NCI-H2196 treated with DMSO at 0.1 percent for 48 hours (cell line): ENCODE results near the gene MYO15B.

Experiments used
- DNase-seq: peaks from one replicate; lab custom pipeline; 2025; ENCODE audit not compliant: unreplicated experiment; lab: John Stamatoyannopoulos, UW

Gene MYO15B

GRCh38 chr17:75558666-75559530 is 28.7 kb upstream of the MYO15B start:
- no peak for DNase-seq

- DNase-seq, result no peak
These were observed 27.6 kb upstream of the MYO15B start for GRCh38 chr17:75559958-75560533.

- no peak for DNase-seq
These were observed 25.5 kb upstream of the MYO15B start for GRCh38 chr17:75561927-75562603.

- DNase-seq, result no peak
These were observed 24.4 kb upstream of the MYO15B start for GRCh38 chr17:75563063-75563758.

- DNase-seq, result no peak
These were observed 23.4 kb upstream of the MYO15B start for GRCh38 chr17:75564195-75564594.

GRCh38 chr17:75565066-75565465 is 22.5 kb upstream of the MYO15B start:
- no peak for DNase-seq

- no peak for DNase-seq
These were observed 22.0 kb upstream of the MYO15B start for GRCh38 chr17:75565618-75566017.

GRCh38 chr17:75566416-75566815 is 21.2 kb upstream of the MYO15B start:
- no peak for DNase-seq

GRCh38 chr17:75566834-75567233 is 20.8 kb upstream of the MYO15B start:
- no peak for DNase-seq

GRCh38 chr17:75568412-75569255 is 19.0 kb upstream of the MYO15B start:
- no peak for DNase-seq

GRCh38 chr17:75570034-75570676 is 17.4 kb upstream of the MYO15B start:
- DNase-seq, result no peak

- no peak for DNase-seq
These were observed 16.8 kb upstream of the MYO15B start for GRCh38 chr17:75570772-75571171.

GRCh38 chr17:75571197-75571884 is 16.3 kb upstream of the MYO15B start:
- DNase-seq, result no peak

GRCh38 chr17:75571885-75572215 is 15.8 kb upstream of the MYO15B start:
- no peak for DNase-seq

- DNase-seq, result no peak
These were observed 14.7 kb upstream of the MYO15B start for GRCh38 chr17:75572713-75573539.

GRCh38 chr17:75573540-75573957 is 14.1 kb upstream of the MYO15B start:
- no peak for DNase-seq

- DNase-seq, result no peak
These were observed 13.6 kb upstream of the MYO15B start for GRCh38 chr17:75573994-75574393.

- DNase-seq, result no peak
These were observed 13.1 kb upstream of the MYO15B start for GRCh38 chr17:75574404-75575036.
